ENCODE results near the gene LRRC4B. TPM values are rescaled to one million over a fixed set of nuclear protein-coding genes. Genes with fewer than 3 reads are reported as not detected.

The LRRC4B gene
- polyA plus RNA-seq, 1 of the 3 experiments (the other 2 are of a cell fraction) = 6.9 TPM

DNA sequence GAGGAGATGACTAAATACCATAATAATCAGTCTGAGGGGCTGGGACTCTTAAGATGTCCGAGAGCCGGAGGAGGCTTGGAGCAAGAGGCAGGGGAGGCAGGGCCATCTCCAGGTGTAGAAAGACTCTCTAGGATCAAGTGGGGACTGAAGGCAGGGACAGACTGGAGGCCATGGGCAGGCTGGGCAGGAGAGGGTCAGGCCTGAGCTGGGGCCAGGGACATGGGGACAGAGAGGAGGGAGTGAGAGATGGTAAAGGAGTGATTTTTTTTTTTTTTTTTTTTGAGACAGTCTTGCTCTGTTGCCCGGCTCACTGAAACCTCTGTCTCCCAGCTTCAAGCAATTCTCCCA lies 59.4 kb downstream of the LRRC4B start:
- Histone ChIP-seq H3K36me3 (replicated peaks in 1 of 2; ENCODE audit: control insufficient read depth in 1 of 2, insufficient read depth in 2 of 2, low read length in 1 of 2) (no peaks in the 10 kb centered on the region), H3K9me3 (no peaks in the 10 kb centered on the region), H3K4me1 (ENCODE audit: control insufficient read depth in 1 of 2, insufficient read depth in 2 of 2, low read depth in 1 of 2, low read length in 1 of 2) (peaks cover 0 to 24% of the 10 kb centered on the region in 2 experiments; a peak in 1 of 4 replicates), H3K27me3 (ENCODE audit: insufficient read depth) (no peaks in the 10 kb centered on the region), H2AFZ (ENCODE audit: low read depth) (no peak overlapping the region), H3F3A (replicated peaks; ENCODE audit: insufficient read depth) (no peaks in the 10 kb centered on the region), H3K79me2 (ENCODE audit: insufficient read depth) (peaks cover 14% of the 10 kb centered on the region; the same call in 1 of the 2 replicates), H3K9ac (no peak overlapping the region), H3K4me3 (ENCODE audit: low read depth in 2 of 2, low read length in 1 of 2) (no peak overlapping the region), H3K27ac (ENCODE audit: low read depth in 2 of 2, low read length in 1 of 2) (no peak overlapping the region), H4K20me1 (ENCODE audit: insufficient read depth) (no peaks in the 10 kb centered on the region), H3K4me2 (no peak overlapping the region), H3K9me2 (no peaks in the 10 kb centered on the region)
- POLR2A ChIA-PET = interaction anchor here (1.0 kb wide), 1 partner anchor 17 kb away, joined by 4 read pairs; no protein-coding TSS in a partner anchor
- TF ChIP-seq RXRA (IDR thresholded peaks at IDR 0.05; ENCODE audit: borderline replicate concordance, low read depth) (no peak), YY1 (IDR thresholded peaks at IDR 0.05; ENCODE audit: low read depth) (no peak), TEAD4 (IDR thresholded peaks at IDR 0.05; ENCODE audit: borderline replicate concordance, insufficient read depth) (no peak), MXI1 (IDR thresholded peaks at IDR 0.05; ENCODE audit: low read depth, low read length) (no peak), GABPA (IDR thresholded peaks at IDR 0.05; ENCODE audit: low read depth) (no peak), TAF1 (IDR thresholded peaks at IDR 0.05; ENCODE audit: borderline replicate concordance, low read depth, low read length) (no peak), GATA2 (CRISPR knock-in tag; IDR thresholded peaks at IDR 0.05) (no peak), NRF1 (IDR thresholded peaks at IDR 0.05; ENCODE audit: low read depth, low read length) (no peak), FOXJ3 (CRISPR knock-in tag; IDR thresholded peaks at IDR 0.05) (no peak), EZH2phosphoT487 (IDR thresholded peaks at IDR 0.05; ENCODE audit: borderline replicate concordance, low read depth) (no peak), RFX5 (IDR thresholded peaks at IDR 0.05; ENCODE audit: low read length) (no peak), EP300 (IDR thresholded peaks at IDR 0.05; ENCODE audit: borderline replicate concordance in 1 of 2, low read depth in 1 of 2, low read length in 1 of 2) (no peak), JUND (IDR thresholded peaks at IDR 0.05) (no peak), SIN3A (IDR thresholded peaks at IDR 0.05; ENCODE audit: borderline replicate concordance, low read depth, low read length) (no peak)
- TF ChIP-seq, protein P1, sequence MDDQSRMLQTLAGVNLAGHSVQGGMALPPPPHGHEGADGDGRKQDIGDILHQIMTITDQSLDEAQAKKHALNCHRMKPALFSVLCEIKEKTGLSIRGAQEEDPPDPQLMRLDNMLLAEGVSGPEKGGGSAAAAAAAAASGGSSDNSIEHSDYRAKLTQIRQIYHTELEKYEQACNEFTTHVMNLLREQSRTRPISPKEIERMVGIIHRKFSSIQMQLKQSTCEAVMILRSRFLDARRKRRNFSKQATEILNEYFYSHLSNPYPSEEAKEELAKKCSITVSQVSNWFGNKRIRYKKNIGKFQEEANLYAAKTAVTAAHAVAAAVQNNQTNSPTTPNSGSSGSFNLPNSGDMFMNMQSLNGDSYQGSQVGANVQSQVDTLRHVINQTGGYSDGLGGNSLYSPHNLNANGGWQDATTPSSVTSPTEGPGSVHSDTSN (IDR thresholded peaks at IDR 0.05) = no peak
- TF ChIP-seq, protein P2, sequence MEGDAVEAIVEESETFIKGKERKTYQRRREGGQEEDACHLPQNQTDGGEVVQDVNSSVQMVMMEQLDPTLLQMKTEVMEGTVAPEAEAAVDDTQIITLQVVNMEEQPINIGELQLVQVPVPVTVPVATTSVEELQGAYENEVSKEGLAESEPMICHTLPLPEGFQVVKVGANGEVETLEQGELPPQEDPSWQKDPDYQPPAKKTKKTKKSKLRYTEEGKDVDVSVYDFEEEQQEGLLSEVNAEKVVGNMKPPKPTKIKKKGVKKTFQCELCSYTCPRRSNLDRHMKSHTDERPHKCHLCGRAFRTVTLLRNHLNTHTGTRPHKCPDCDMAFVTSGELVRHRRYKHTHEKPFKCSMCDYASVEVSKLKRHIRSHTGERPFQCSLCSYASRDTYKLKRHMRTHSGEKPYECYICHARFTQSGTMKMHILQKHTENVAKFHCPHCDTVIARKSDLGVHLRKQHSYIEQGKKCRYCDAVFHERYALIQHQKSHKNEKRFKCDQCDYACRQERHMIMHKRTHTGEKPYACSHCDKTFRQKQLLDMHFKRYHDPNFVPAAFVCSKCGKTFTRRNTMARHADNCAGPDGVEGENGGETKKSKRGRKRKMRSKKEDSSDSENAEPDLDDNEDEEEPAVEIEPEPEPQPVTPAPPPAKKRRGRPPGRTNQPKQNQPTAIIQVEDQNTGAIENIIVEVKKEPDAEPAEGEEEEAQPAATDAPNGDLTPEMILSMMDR (IDR thresholded peaks at IDR 0.05) = no peak
- TF ChIP-seq, protein P3, sequence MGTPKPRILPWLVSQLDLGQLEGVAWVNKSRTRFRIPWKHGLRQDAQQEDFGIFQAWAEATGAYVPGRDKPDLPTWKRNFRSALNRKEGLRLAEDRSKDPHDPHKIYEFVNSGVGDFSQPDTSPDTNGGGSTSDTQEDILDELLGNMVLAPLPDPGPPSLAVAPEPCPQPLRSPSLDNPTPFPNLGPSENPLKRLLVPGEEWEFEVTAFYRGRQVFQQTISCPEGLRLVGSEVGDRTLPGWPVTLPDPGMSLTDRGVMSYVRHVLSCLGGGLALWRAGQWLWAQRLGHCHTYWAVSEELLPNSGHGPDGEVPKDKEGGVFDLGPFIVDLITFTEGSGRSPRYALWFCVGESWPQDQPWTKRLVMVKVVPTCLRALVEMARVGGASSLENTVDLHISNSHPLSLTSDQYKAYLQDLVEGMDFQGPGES (IDR thresholded peaks at IDR 0.05; ENCODE audit: low read depth, low read length) = no peak
- TF ChIP-seq, protein P4, sequence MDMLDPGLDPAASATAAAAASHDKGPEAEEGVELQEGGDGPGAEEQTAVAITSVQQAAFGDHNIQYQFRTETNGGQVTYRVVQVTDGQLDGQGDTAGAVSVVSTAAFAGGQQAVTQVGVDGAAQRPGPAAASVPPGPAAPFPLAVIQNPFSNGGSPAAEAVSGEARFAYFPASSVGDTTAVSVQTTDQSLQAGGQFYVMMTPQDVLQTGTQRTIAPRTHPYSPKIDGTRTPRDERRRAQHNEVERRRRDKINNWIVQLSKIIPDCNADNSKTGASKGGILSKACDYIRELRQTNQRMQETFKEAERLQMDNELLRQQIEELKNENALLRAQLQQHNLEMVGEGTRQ (IDR thresholded peaks at IDR 0.05; ENCODE audit: borderline replicate concordance, low read depth, low read length) = no peak
- CTCF ChIA-PET = interaction anchor here (1.1 to 6.1 kb wide), 4 partner anchors 8 to 48 kb away, joined by 3 to 54 read pairs (median 6); no protein-coding TSS in a partner anchor
- DNase-seq = no peak
- 100% methylated on average over 3 of the region's 3 CpGs for WGBS (ENCODE audit: low lambda C conversion rate)

Measured in SK-N-SH (cell line).